Measurements from ENCODE around the gene POPDC2. TPM values are rescaled to one million over a fixed set of nuclear protein-coding genes. Genes with fewer than 3 reads are reported as not detected.

Gene POPDC2
- total and polyA plus RNA-seq, 2 of the 4 experiments (the other 2 are of a cell fraction): under 0.01 to 0.29 TPM

- Histone ChIP-seq H2AK9ac (replicated peaks; ENCODE audit: low read depth, low read length, poor library complexity) (no peak overlapping the region), H3K4me3 (ENCODE audit: insufficient read depth, low read depth, low read length) (no peak overlapping the region), H3K4ac (ENCODE audit: low read depth, low read length) (no peak overlapping the region), H3K79me1 (ENCODE audit: low read depth in 1 of 2, low read length in 2 of 2) (no peaks in the 10 kb centered on the region), H2AFZ (replicated peaks; ENCODE audit: low read length, poor library complexity) (no peak overlapping the region), H2BK15ac (ENCODE audit: low read depth, low read length) (no peak overlapping the region), H3K27me3 (ENCODE audit: control insufficient read depth, insufficient read depth, low read length) (peaks cover 10% of the 10 kb centered on the region), H3K27ac (ENCODE audit: insufficient read depth, low read length) (no peak overlapping the region), H4K8ac (ENCODE audit: low read depth in 2 of 2, low read length in 2 of 2) (no peak overlapping the region), H3K56ac (ENCODE audit: extremely low read depth, insufficient read depth, low read length) (no peak overlapping the region), H2AK5ac (ENCODE audit: low read depth, low read length) (no peak overlapping the region), H4K20me1 (ENCODE audit: insufficient read depth, low read length) (no peaks in the 10 kb centered on the region), H3K4me2 (ENCODE audit: low read depth, low read length) (no peak overlapping the region), H3K9me3 (ENCODE audit: control insufficient read depth, insufficient read depth, low read length) (no peaks in the 10 kb centered on the region), H3K9me1 (ENCODE audit: insufficient read depth, low read length) (no peaks in the 10 kb centered on the region), H2BK20ac (ENCODE audit: low read depth, low read length) (no peak overlapping the region), H4K5ac (ENCODE audit: low read depth, low read length) (no peak overlapping the region), H3K18ac (ENCODE audit: low read depth, low read length) (no peak overlapping the region), H3K36me3 (ENCODE audit: control insufficient read depth, insufficient read depth, low read length) (no peaks in the 10 kb centered on the region), H4K91ac (ENCODE audit: insufficient read depth, low read depth, low read length) (no peak overlapping the region), H3K9ac (ENCODE audit: low read depth, low read length) (no peak overlapping the region), H3K4me1 (ENCODE audit: control insufficient read depth, insufficient read depth, low read length) (no peaks in the 10 kb centered on the region), H2BK5ac (ENCODE audit: low read depth, low read length, poor library complexity, severe bottlenecking) (no peak overlapping the region), H3K23ac (ENCODE audit: low read depth, low read length) (no peak overlapping the region), H3K14ac (replicated peaks; ENCODE audit: low read depth, low read length) (no peak overlapping the region), H2BK120ac (ENCODE audit: low read depth, low read length) (no peak overlapping the region)
- ATAC-seq (ENCODE audit: low read depth) (no peak), DNase-seq (no peak)
- TF ChIP-seq MAZ (IDR thresholded peaks at IDR 0.05; ENCODE audit: borderline replicate concordance, low read depth, low read length) (no peak), POLR2A (IDR thresholded peaks at IDR 0.05; ENCODE audit: low read depth, low read length) (no peak), MXI1 (IDR thresholded peaks at IDR 0.05; ENCODE audit: borderline replicate concordance, low read depth, low read length) (no peak), RAD21 (IDR thresholded peaks at IDR 0.05; ENCODE audit: low read length) (no peak), SMC3 (IDR thresholded peaks at IDR 0.05; ENCODE audit: low read depth, low read length) (no peak), RFX5 (IDR thresholded peaks at IDR 0.05; ENCODE audit: low read depth, low read length) (no peak), CTCF (conservative IDR thresholded peaks at IDR 0.05; ENCODE audit: low read depth, low read length) (no peak), CHD1 (IDR thresholded peaks at IDR 0.05; ENCODE audit: low read depth, low read length) (no peak), ELK1 (IDR thresholded peaks at IDR 0.05; ENCODE audit: borderline replicate concordance, low read depth, low read length) (no peak), RCOR1 (IDR thresholded peaks at IDR 0.05; ENCODE audit: insufficient replicate concordance, low read length) (no peak), USF2 (IDR thresholded peaks at IDR 0.05; ENCODE audit: low read depth, low read length) (no peak), CEBPB (IDR thresholded peaks at IDR 0.05; ENCODE audit: low read depth, low read length) (no peak), BHLHE40 (IDR thresholded peaks at IDR 0.05; ENCODE audit: low read depth, low read length) (no peak), NFE2L2 (IDR thresholded peaks at IDR 0.05; ENCODE audit: low read depth, low read length) (no peak), MAFK (IDR thresholded peaks at IDR 0.05; ENCODE audit: low read depth, low read length) (no peak), FOS (IDR thresholded peaks at IDR 0.05; ENCODE audit: low read depth, low read length) (no peak)
- WGBS, 2 experiments (ENCODE audit: extremely low coverage in 2 of 2, insufficient read length in 1 of 2): no CpG with 5 or more reads among the region's 6 CpGs
- BruUV-seq (replicated peaks): no TSS peak
- intact Hi-C loops (cut with micrococcal nuclease): no loop called here
- ChIA-PET CTCF (no interaction called here), POLR2A (ENCODE audit: unreplicated experiment) (no interaction called here)
- in situ Hi-C loops (cut with MboI; ENCODE audit: low sequenced_read_pairs): no loop called here
- dilution Hi-C loops (cut with HindIII; ENCODE audit: low sequenced_read_pairs, unreplicated experiment): no loop called here
Measured at GRCh38 chr3:119608405-119609000, 51.9 kb downstream of the POPDC2 start.
